Subcutaneous adipose tissue (tissue), 4 donors: ENCODE measurements around the gene TEX29. TPM values are rescaled to one million over a fixed set of nuclear protein-coding genes. Genes with fewer than 3 reads are reported as not detected.

Experiments
- total RNA-seq, 4 donors: library from RNA; depleted of rRNA; stranded (reverse); fragments of >200 nt; gene quantifications; one replicate each; pipeline ENCODE4 v1.1.0, GENCODE V29; 2016
- TF ChIP-seq, protein P1 (sequence below): fragments of 450-650 bp; IDR thresholded peaks from one replicate; pipeline ENCODE4 v1.5.1; 2016; ENCODE audit warnings: low read depth, mild to moderate bottlenecking, control low read depth, antibody characterized with exemption, moderate library complexity

Gene TEX29
- total RNA-seq, 4 donors from 2014 or later = not detected

GRCh38 chr13:111380431-111380830 is 60.0 kb downstream of the TEX29 start:
- TF ChIP-seq, protein P1, sequence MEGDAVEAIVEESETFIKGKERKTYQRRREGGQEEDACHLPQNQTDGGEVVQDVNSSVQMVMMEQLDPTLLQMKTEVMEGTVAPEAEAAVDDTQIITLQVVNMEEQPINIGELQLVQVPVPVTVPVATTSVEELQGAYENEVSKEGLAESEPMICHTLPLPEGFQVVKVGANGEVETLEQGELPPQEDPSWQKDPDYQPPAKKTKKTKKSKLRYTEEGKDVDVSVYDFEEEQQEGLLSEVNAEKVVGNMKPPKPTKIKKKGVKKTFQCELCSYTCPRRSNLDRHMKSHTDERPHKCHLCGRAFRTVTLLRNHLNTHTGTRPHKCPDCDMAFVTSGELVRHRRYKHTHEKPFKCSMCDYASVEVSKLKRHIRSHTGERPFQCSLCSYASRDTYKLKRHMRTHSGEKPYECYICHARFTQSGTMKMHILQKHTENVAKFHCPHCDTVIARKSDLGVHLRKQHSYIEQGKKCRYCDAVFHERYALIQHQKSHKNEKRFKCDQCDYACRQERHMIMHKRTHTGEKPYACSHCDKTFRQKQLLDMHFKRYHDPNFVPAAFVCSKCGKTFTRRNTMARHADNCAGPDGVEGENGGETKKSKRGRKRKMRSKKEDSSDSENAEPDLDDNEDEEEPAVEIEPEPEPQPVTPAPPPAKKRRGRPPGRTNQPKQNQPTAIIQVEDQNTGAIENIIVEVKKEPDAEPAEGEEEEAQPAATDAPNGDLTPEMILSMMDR = no peak

DNA sequence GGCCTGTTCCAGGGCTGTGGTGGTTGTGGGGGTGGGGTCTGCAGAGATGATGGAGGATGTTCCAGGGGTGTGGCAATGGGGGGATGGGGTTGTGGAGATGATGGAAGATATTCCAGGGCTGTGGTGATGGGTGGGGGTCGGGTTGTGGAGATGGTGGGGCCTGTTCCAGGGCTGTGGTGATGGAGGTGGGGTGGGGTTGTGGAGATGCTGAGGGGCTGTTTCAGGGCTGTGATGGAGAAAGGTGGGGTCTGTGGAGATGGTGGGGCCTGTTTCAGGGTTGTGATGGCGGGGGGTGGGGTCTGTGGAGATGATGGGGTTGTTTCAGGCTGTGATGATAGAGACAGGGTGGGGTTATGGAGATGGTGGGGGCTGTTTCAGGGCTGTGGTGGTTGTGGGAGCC is 62.0 kb downstream of the TEX29 start:
- TF ChIP-seq, protein P1 = no peak

DNA sequence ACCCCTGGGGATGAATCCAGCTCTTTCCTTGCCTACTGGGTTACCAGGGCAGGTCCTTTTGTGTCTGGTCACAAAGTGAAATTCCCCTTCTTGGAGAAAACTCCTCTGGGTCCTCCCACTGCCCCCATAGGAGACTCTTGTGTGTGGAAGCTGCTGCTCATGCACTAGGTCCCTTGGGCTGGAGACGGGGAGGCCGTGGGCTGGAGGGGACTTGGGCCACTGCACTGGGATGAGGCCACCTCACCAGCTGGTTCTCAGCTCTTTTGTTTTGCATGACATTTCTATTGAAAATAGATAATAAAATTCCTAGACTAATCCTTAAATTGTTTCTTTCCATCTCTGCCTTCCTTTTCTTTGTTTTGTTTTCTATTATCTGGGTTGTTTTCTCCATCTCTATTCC is 62.4 kb downstream of the TEX29 start:
- TF ChIP-seq, protein P1 = no peak

GRCh38 chr13:111383591-111384440 is 63.4 kb downstream of the TEX29 start:
- TF ChIP-seq, protein P1 = no peak

GRCh38 chr13:111384441-111385182 is 64.2 kb downstream of the TEX29 start:
- TF ChIP-seq, protein P1 = no peak

- TF ChIP-seq, protein P1 = no peak
Observed at GRCh38 chr13:111385183-111385857, 64.9 kb downstream of the TEX29 start.
